Measurements from ENCODE around the gene XYLB.
"Not testable (repeated sequence)": the region's sequence is repeated elsewhere in the genome, so short reads cannot be mapped to it uniquely, and the experiment has no call there.

XYLB gene

GRCh38 chr3:38346587-38347410, at the start of gene XYLB:
TSS of gene XYLB (plus strand) at chr3:38346785. CDS start at chr3:38346869, 84 bp downstream.
- H3K4me1 ChIP-seq (ENCODE audit: insufficient read depth, low read length) = peaks cover 4% of the 10 kb centered on the region
- peaks cover 2% of the 10 kb centered on the region for H3K36me3 ChIP-seq (ENCODE audit: insufficient read depth, low read length)
- H2AFZ ChIP-seq (ENCODE audit: low read depth, low read length) = peak within 1 kb of the TSS; percentile 87
- peak within 1 kb of the TSS; percentile 74 for H3K4me3 ChIP-seq (ENCODE audit: low read length)
- no peaks in the 10 kb centered on the region for H3K27me3 ChIP-seq (ENCODE audit: insufficient read depth, low read length)
- H3K9me3 ChIP-seq (ENCODE audit: low read length) = peaks cover 8% of the 10 kb centered on the region

GRCh38 chr3:38297053-38297452, 49.5 kb upstream of the XYLB start:
- not testable (repeated sequence) for H3K4me1 ChIP-seq (ENCODE audit: insufficient read depth, low read length); H3K4me3 ChIP-seq (ENCODE audit: low read length); H3K27me3 ChIP-seq (ENCODE audit: insufficient read depth, low read length); H3K36me3 ChIP-seq (ENCODE audit: insufficient read depth, low read length); H2AFZ ChIP-seq (ENCODE audit: low read depth, low read length); H3K9me3 ChIP-seq (ENCODE audit: low read length)

- no peaks in the 10 kb centered on the region for H3K27me3 ChIP-seq (ENCODE audit: insufficient read depth, low read length)
- H2AFZ ChIP-seq (ENCODE audit: low read depth, low read length) = no peak overlapping the region
- no peaks in the 10 kb centered on the region for H3K36me3 ChIP-seq (ENCODE audit: insufficient read depth, low read length)
These were observed 49.0 kb upstream of the XYLB start for GRCh38 chr3:38297537-38297936.

GRCh38 chr3:38297947-38298711, 48.5 kb upstream of the XYLB start:
- no peaks in the 10 kb centered on the region for H3K4me1 ChIP-seq (ENCODE audit: insufficient read depth, low read length)
- H3K9me3 ChIP-seq (ENCODE audit: low read length) = no peaks in the 10 kb centered on the region
- no peaks in the 10 kb centered on the region for H3K36me3 ChIP-seq (ENCODE audit: insufficient read depth, low read length)
- no peak overlapping the region for H3K4me3 ChIP-seq (ENCODE audit: low read length)
- no peaks in the 10 kb centered on the region for H3K27me3 ChIP-seq (ENCODE audit: insufficient read depth, low read length)
- no peak overlapping the region for H2AFZ ChIP-seq (ENCODE audit: low read depth, low read length)

More at GRCh38 chr3:38297537-38297936, 49.0 kb upstream of the XYLB start:
- H3K9me3 ChIP-seq (ENCODE audit: low read length) = no peaks in the 10 kb centered on the region
- no peak overlapping the region for H3K4me3 ChIP-seq (ENCODE audit: low read length)
- H3K4me1 ChIP-seq (ENCODE audit: insufficient read depth, low read length) = no peaks in the 10 kb centered on the region

- H3K4me3 ChIP-seq (ENCODE audit: low read length) = no peak overlapping the region
- no peak overlapping the region for H2AFZ ChIP-seq (ENCODE audit: low read depth, low read length)
- no peaks in the 10 kb centered on the region for H3K9me3 ChIP-seq (ENCODE audit: low read length)
- H3K4me1 ChIP-seq (ENCODE audit: insufficient read depth, low read length) = no peaks in the 10 kb centered on the region
- peaks cover 3% of the 10 kb centered on the region for H3K27me3 ChIP-seq (ENCODE audit: insufficient read depth, low read length)
- H3K36me3 ChIP-seq (ENCODE audit: insufficient read depth, low read length) = no peaks in the 10 kb centered on the region
These were observed 39.6 kb upstream of the XYLB start for GRCh38 chr3:38306941-38307340.

- H3K4me1 ChIP-seq (ENCODE audit: insufficient read depth, low read length) = no peaks in the 10 kb centered on the region
- no peaks in the 10 kb centered on the region for H3K36me3 ChIP-seq (ENCODE audit: insufficient read depth, low read length)
- no peak overlapping the region for H3K4me3 ChIP-seq (ENCODE audit: low read length)
- peaks cover 3% of the 10 kb centered on the region for H3K27me3 ChIP-seq (ENCODE audit: insufficient read depth, low read length)
- no peaks in the 10 kb centered on the region for H3K9me3 ChIP-seq (ENCODE audit: low read length)
- no peak overlapping the region for H2AFZ ChIP-seq (ENCODE audit: low read depth, low read length)
These were observed 39.0 kb upstream of the XYLB start for GRCh38 chr3:38307599-38307998.

- no peak overlapping the region for H3K4me3 ChIP-seq (ENCODE audit: low read length)
- no peaks in the 10 kb centered on the region for H3K9me3 ChIP-seq (ENCODE audit: low read length)
- H3K27me3 ChIP-seq (ENCODE audit: insufficient read depth, low read length) = peaks cover 3% of the 10 kb centered on the region
- no peaks in the 10 kb centered on the region for H3K36me3 ChIP-seq (ENCODE audit: insufficient read depth, low read length)
- no peaks in the 10 kb centered on the region for H3K4me1 ChIP-seq (ENCODE audit: insufficient read depth, low read length)
- H2AFZ ChIP-seq (ENCODE audit: low read depth, low read length) = no peak overlapping the region
These were observed 38.1 kb upstream of the XYLB start for GRCh38 chr3:38308456-38308855.

- H3K36me3 ChIP-seq (ENCODE audit: insufficient read depth, low read length) = no peaks in the 10 kb centered on the region
These were observed 35.1 kb upstream of the XYLB start for GRCh38 chr3:38311476-38311875.

GRCh38 chr3:38311941-38312340, 34.6 kb upstream of the XYLB start:
- Histone ChIP-seq H3K27me3 (ENCODE audit: insufficient read depth, low read length) (peaks cover 11% of the 10 kb centered on the region), H3K36me3 (ENCODE audit: insufficient read depth, low read length) (no peaks in the 10 kb centered on the region), H3K4me1 (ENCODE audit: insufficient read depth, low read length) (peaks cover 6% of the 10 kb centered on the region), H3K9me3 (ENCODE audit: low read length) (no peaks in the 10 kb centered on the region), H2AFZ (ENCODE audit: low read depth, low read length) (no peak overlapping the region), H3K4me3 (ENCODE audit: low read length) (no peak overlapping the region)

More at GRCh38 chr3:38311476-38311875, 35.1 kb upstream of the XYLB start:
- peaks cover 11% of the 10 kb centered on the region for H3K27me3 ChIP-seq (ENCODE audit: insufficient read depth, low read length)
- no peak overlapping the region for H2AFZ ChIP-seq (ENCODE audit: low read depth, low read length)
- H3K9me3 ChIP-seq (ENCODE audit: low read length) = no peaks in the 10 kb centered on the region
- H3K4me1 ChIP-seq (ENCODE audit: insufficient read depth, low read length) = peaks cover 6% of the 10 kb centered on the region
- H3K4me3 ChIP-seq (ENCODE audit: low read length) = no peak overlapping the region

- Histone ChIP-seq H3K27me3 (ENCODE audit: insufficient read depth, low read length) (peaks cover 11% of the 10 kb centered on the region), H2AFZ (ENCODE audit: low read depth, low read length) (no peak overlapping the region), H3K9me3 (ENCODE audit: low read length) (no peaks in the 10 kb centered on the region), H3K4me1 (ENCODE audit: insufficient read depth, low read length) (peaks cover 6% of the 10 kb centered on the region), H3K4me3 (ENCODE audit: low read length) (no peak overlapping the region), H3K36me3 (ENCODE audit: insufficient read depth, low read length) (no peaks in the 10 kb centered on the region)
These were observed 34.2 kb upstream of the XYLB start for GRCh38 chr3:38312356-38312755.

- H3K36me3 ChIP-seq (ENCODE audit: insufficient read depth, low read length) = no peaks in the 10 kb centered on the region
- H3K9me3 ChIP-seq (ENCODE audit: low read length) = no peaks in the 10 kb centered on the region
- peaks cover 6% of the 10 kb centered on the region for H3K4me1 ChIP-seq (ENCODE audit: insufficient read depth, low read length)
- no peak overlapping the region for H2AFZ ChIP-seq (ENCODE audit: low read depth, low read length)
- H3K4me3 ChIP-seq (ENCODE audit: low read length) = no peak overlapping the region
- peaks cover 8% of the 10 kb centered on the region for H3K27me3 ChIP-seq (ENCODE audit: insufficient read depth, low read length)
These were observed 33.3 kb upstream of the XYLB start for GRCh38 chr3:38313263-38313662.

GRCh38 chr3:38313695-38314094, 32.9 kb upstream of the XYLB start:
- H3K36me3 ChIP-seq (ENCODE audit: insufficient read depth, low read length) = no peaks in the 10 kb centered on the region
- peaks cover 8% of the 10 kb centered on the region for H3K27me3 ChIP-seq (ENCODE audit: insufficient read depth, low read length)
- no peak overlapping the region for H2AFZ ChIP-seq (ENCODE audit: low read depth, low read length)
- H3K4me3 ChIP-seq (ENCODE audit: low read length) = no peak overlapping the region
- peaks cover 6% of the 10 kb centered on the region for H3K4me1 ChIP-seq (ENCODE audit: insufficient read depth, low read length)
- no peaks in the 10 kb centered on the region for H3K9me3 ChIP-seq (ENCODE audit: low read length)

GRCh38 chr3:38314112-38314763, 32.3 kb upstream of the XYLB start:
- Histone ChIP-seq H3K4me1 (ENCODE audit: insufficient read depth, low read length) (peaks cover 6% of the 10 kb centered on the region), H3K4me3 (ENCODE audit: low read length) (peak overlapping the region; percentile 17), H3K9me3 (ENCODE audit: low read length) (no peaks in the 10 kb centered on the region), H3K27me3 (ENCODE audit: insufficient read depth, low read length) (peaks cover 8% of the 10 kb centered on the region), H3K36me3 (ENCODE audit: insufficient read depth, low read length) (no peaks in the 10 kb centered on the region), H2AFZ (ENCODE audit: low read depth, low read length) (peak overlapping the region; percentile 56)

All from neuron (in vitro differentiated cells).